A673 (cell line): Measurements from ENCODE around the gene USP48. TPM values are rescaled to one million over a fixed set of nuclear protein-coding genes. Genes with fewer than 3 reads are reported as not detected.
A peak's percentile ranks its signal among the peaks of the same experiment; 100 is the strongest.
"Not testable (repeated sequence)": the region's sequence is repeated elsewhere in the genome, so short reads cannot be mapped to it uniquely, and the experiment has no call there.

ENCODE experiments used
- BruUV-seq: library from RNA; stranded (reverse); fragments of 400-500 nt; replicated peaks from 2 replicates; lab custom pipeline; 2021; lab: Mats Ljungman, UMichigan
- CTCF ChIA-PET: fragments of 300-600 bp; sonication (Branson Sonifier 250); formaldehyde crosslinking; loops from one replicate; lab custom pipeline; 2022; ENCODE audit warnings: antibody characterized with exemption; lab: Charles Lee
- POLR2A ChIA-PET: fragments of 300-600 bp; sonication (Branson Sonifier 250); formaldehyde crosslinking; loops from one replicate; lab custom pipeline; 2022; ENCODE audit warnings: antibody characterized with exemption; ENCODE audit not compliant: low non-redundant PET; lab: Charles Lee
- DNase-seq: peaks from one replicate; pipeline ENCODE4 v3.0.0-alpha.2; 2015; ENCODE audit warnings: low spot score
- H3K27ac ChIP-seq: fragments of 200-600 bp; sonication (generic); 2 replicates; pipeline ENCODE4 v1.5.1; 2016; ENCODE audit warnings: mixed run types, low read depth, mild to moderate bottlenecking, mixed read lengths, antibody characterized with exemption, low read length; ENCODE audit not compliant: poor library complexity, severe bottlenecking
- H3K27me3 ChIP-seq: fragments of 200-600 bp; sonication (generic); replicated peaks from 2 replicates; pipeline ENCODE4 v1.6.1; 2017; ENCODE audit warnings: mixed run types, low read depth, mild to moderate bottlenecking, mixed read lengths, antibody characterized with exemption, low read length; ENCODE audit not compliant: insufficient read depth, poor library complexity
- H3K36me3 ChIP-seq: fragments of 200-600 bp; sonication (generic); 2 replicates; pipeline ENCODE4 v1.6.1; 2016; ENCODE audit warnings: mixed run types, mild to moderate bottlenecking, mixed read lengths, antibody characterized with exemption, low read length; ENCODE audit not compliant: insufficient read depth, poor library complexity, severe bottlenecking
- H3K4me1 ChIP-seq: fragments of 200-600 bp; sonication (generic); 2 replicates; pipeline ENCODE4 v1.6.1; 2017; ENCODE audit warnings: mixed run types, mild to moderate bottlenecking, mixed read lengths, antibody characterized with exemption, low read length; ENCODE audit not compliant: insufficient read depth, poor library complexity, severe bottlenecking
- H3K4me3 ChIP-seq: fragments of 200-600 bp; sonication (generic); 2 replicates; pipeline ENCODE4 v1.5.1; 2016; ENCODE audit warnings: low read depth, mixed run types, mild to moderate bottlenecking, mixed read lengths, low read length; ENCODE audit not compliant: poor library complexity, severe bottlenecking
- H3K9me3 ChIP-seq: fragments of 200-600 bp; sonication (generic); 2 replicates; pipeline ENCODE4 v1.6.1; 2016; ENCODE audit warnings: mixed run types, low read depth, mild to moderate bottlenecking, mixed read lengths, antibody characterized with exemption, low read length; ENCODE audit not compliant: poor library complexity, severe bottlenecking
- EZH2 ChIP-seq: fragments of 200-600 bp; sonication (generic); IDR thresholded peaks from 2 replicates; pipeline ENCODE4 v1.6.1; 2017; ENCODE audit warnings: borderline replicate concordance, low read depth, mild to moderate bottlenecking, mixed read lengths, antibody characterized with exemption, low read length; ENCODE audit not compliant: poor library complexity, severe bottlenecking
- intact Hi-C: fragments of 100-400 bp; cut with micrococcal nuclease; formaldehyde crosslinking; loops from one replicate; pipeline ENCODE4 v1.10.0; 2022; ENCODE audit not compliant: unreplicated experiment
- total RNA-seq: library from RNA; stranded (reverse); gene quantifications from 2 replicates; pipeline ENCODE4 v1.2.3, GENCODE V29; 2021
- TF ChIP-seq, protein P1 (sequence below): fragments of 300-800, 200-600 bp; sonication (generic); conservative IDR thresholded peaks from 2 replicates; pipeline ENCODE4 v1.5.1; 2017; ENCODE audit warnings: low read depth, mild to moderate bottlenecking, antibody characterized with exemption, low read length, moderate library complexity, mixed read lengths

The USP48 gene
- total RNA-seq, 1 experiment from 2014 or later = 74.1 TPM

DNA sequence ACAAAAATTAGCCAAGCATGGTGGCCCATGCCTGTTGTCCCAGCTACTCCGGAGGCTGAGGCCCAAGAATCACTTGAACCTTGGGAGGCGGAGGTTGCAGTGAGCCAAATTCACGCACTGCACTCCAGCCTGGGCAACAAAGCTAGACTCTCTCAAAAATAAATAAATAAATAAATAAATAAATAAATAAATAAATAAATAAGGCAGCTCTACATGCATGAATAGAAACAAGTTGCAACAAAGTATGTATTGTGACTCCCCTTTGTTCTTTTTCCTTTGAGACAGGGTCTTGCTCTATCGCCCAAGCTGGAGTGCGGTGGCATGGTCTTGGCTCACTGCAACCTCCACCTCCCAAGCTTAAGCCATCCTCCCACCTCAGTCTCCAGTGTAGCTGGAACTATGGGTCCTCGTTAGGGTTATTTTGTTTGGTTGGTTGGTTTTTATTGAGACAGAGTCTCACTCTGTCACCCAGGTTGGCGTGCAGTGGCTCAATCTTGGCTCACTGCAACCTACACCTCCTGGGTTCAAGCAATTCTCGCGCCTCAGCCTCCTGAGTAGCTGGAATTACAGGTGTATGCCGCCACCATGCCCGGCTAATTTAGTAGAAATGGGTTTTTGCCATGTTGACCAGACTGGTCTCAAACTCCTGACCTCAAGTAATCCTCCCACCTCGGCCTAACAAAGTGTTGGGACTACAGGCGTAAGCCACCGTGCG, 8.0 kb downstream of the USP48 start:
- TF ChIP-seq, protein P1, sequence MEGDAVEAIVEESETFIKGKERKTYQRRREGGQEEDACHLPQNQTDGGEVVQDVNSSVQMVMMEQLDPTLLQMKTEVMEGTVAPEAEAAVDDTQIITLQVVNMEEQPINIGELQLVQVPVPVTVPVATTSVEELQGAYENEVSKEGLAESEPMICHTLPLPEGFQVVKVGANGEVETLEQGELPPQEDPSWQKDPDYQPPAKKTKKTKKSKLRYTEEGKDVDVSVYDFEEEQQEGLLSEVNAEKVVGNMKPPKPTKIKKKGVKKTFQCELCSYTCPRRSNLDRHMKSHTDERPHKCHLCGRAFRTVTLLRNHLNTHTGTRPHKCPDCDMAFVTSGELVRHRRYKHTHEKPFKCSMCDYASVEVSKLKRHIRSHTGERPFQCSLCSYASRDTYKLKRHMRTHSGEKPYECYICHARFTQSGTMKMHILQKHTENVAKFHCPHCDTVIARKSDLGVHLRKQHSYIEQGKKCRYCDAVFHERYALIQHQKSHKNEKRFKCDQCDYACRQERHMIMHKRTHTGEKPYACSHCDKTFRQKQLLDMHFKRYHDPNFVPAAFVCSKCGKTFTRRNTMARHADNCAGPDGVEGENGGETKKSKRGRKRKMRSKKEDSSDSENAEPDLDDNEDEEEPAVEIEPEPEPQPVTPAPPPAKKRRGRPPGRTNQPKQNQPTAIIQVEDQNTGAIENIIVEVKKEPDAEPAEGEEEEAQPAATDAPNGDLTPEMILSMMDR = no peak
- TF ChIP-seq EZH2 = no peak
- intact Hi-C loops = no loop called here
- ChIA-PET CTCF (no interaction called here), POLR2A (no interaction called here)
- no peaks in the 10 kb centered on the region for H3K27me3 ChIP-seq
- H3K4me3 ChIP-seq = no peak overlapping the region
- H3K9me3 ChIP-seq = peaks cover 6% of the 10 kb centered on the region
- H3K27ac ChIP-seq = peak overlapping the region; percentile 21
- DNase-seq = no peak
- H3K36me3 ChIP-seq = no peaks in the 10 kb centered on the region
- no peaks in the 10 kb centered on the region for H3K4me1 ChIP-seq
- BruUV-seq = no TSS peak

DNA sequence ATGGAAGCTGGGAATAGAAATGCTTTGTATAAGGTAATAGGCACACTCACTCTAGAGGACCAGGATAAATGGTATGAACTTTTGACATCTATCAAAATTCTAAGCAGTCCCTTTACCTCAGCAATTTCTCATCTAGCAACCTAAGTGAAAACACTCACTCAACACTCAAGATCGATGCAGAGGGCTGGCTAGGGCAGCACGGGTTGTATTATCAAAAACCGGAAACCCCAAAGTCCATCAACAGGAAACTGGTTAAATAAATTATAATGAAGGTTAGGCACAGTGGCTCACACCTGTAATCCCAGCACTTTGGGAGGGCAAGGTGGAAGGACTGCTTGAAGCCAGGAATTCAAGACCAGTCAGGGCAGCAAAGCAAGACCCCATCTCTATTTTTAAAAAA, 9.4 kb downstream of the USP48 start:
- POLR2A ChIA-PET = no interaction called here
- Histone ChIP-seq H3K4me1 (no peaks in the 10 kb centered on the region), H3K36me3 (no peaks in the 10 kb centered on the region), H3K9me3 (peaks cover 6% of the 10 kb centered on the region), H3K27me3 (no peaks in the 10 kb centered on the region), H3K4me3 (no peak overlapping the region), H3K27ac (no peak overlapping the region)
- intact Hi-C loops = no loop called here
- CTCF ChIA-PET = no interaction called here
- TF ChIP-seq, protein P1 = no peak
- no peak for TF ChIP-seq EZH2
- BruUV-seq = no TSS peak
- no peak for DNase-seq

DNA sequence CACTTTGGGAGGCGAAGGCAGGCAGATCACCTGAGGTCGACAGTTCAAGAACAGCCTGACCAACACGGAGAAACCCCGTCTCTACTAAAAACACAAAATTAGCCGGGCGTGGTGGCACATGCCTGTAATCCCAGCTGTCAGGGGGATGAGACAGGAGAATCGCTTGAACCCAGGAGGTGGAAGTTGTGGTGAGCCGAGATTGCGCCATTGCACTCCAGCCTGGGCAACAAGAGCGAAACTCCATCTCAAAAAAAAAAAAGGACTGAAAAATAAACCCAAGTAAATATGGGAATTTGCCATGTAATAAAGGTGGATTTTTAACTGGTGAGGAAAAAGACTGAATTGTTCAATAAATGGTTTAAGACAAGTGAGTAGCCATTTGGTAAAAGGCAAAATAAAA, 11.3 kb downstream of the USP48 start:
- H3K4me1 ChIP-seq, DNase-seq, H3K27ac ChIP-seq, H3K27me3 ChIP-seq, H3K4me3 ChIP-seq, intact Hi-C loops, BruUV-seq, CTCF ChIA-PET, H3K9me3 ChIP-seq, POLR2A ChIA-PET, H3K36me3 ChIP-seq: not testable (repeated sequence)

DNA sequence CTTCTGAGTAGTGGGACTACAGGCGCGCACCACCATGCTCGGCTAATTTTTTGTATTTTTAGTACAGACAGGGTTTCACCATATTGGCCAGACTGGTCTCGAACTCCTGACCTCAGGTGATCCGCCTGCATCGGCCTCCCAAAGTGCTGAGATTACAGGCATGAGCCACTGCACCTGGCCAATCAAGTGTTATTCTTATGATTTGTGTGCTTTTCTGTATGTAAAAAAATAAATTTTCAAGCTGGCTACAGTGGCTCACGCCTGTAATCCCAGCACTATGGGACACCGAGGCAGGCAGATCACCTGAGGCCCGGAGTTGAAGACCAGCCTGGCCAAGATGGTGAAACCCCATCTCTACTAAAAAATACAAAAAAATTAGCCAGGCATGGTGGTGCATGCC, 12.3 kb downstream of the USP48 start:
- H3K9me3 ChIP-seq, H3K27me3 ChIP-seq, DNase-seq, BruUV-seq, H3K27ac ChIP-seq, H3K4me1 ChIP-seq, intact Hi-C loops, CTCF ChIA-PET, H3K36me3 ChIP-seq, H3K4me3 ChIP-seq: not testable (repeated sequence)
- POLR2A ChIA-PET = interaction anchor here (0.6 kb wide), 1 partner anchor 51 kb away, joined by 5 read pairs; no protein-coding TSS in a partner anchor
